Natural killer cell (primary cell): Measurements from ENCODE around the gene UBE2D2. TPM values are rescaled to one million over a fixed set of nuclear protein-coding genes. Genes with fewer than 3 reads are reported as not detected.
"Not testable (repeated sequence)": the region's sequence is repeated elsewhere in the genome, so short reads cannot be mapped to it uniquely, and the experiment has no call there.

Experiments used
- ATAC-seq, 3 donors: fragments of 150-1000 bp in 2 of 3; fragments of 200-7000 bp in 1 of 3; cut with Tn5 transposase; 1 replicate in 1 of 3; 2 replicates in 2 of 3; pipeline ENCODE4 v1.10.0; 2021; ENCODE audit warnings: mild to moderate bottlenecking in 2 of 3, moderate library complexity in 2 of 3
- DNase-seq, 2 donors: peaks; one replicate each; pipeline versions ENCODE4 v3.0.0 to v3.0.0-alpha.2; 2013 to 2021; ENCODE audit warnings: mixed read lengths in 1 of 2
- H3K27ac ChIP-seq: one replicate; pipeline ENCODE4 v1.5.1; 2013; ENCODE audit warnings: mild to moderate bottlenecking, low read length
- H3K27me3 ChIP-seq: one replicate; pipeline ENCODE4 v1.6.1; 2013; ENCODE audit warnings: low read length; ENCODE audit not compliant: control insufficient read depth, insufficient read depth
- H3K36me3 ChIP-seq: one replicate; pipeline ENCODE4 v1.6.1; 2013; ENCODE audit warnings: low read length; ENCODE audit not compliant: control insufficient read depth, insufficient read depth
- H3K4me1 ChIP-seq: one replicate; pipeline ENCODE4 v1.6.1; 2013; ENCODE audit warnings: low read length; ENCODE audit not compliant: control insufficient read depth, insufficient read depth
- H3K4me3 ChIP-seq: one replicate; pipeline ENCODE4 v1.5.1; 2013; ENCODE audit warnings: low read length
- H3K9me3 ChIP-seq: one replicate; pipeline ENCODE4 v1.6.1; 2013; ENCODE audit warnings: low read length; ENCODE audit not compliant: control insufficient read depth, insufficient read depth
- H3K27ac Mint-ChIP-seq, 2 donors: one replicate each; pipeline ENCODE4 v1.8.0; 2022; ENCODE audit warnings: mild to moderate bottlenecking in 2 of 2, mixed read lengths in 2 of 2, moderate library complexity in 1 of 2
- H3K27me3 Mint-ChIP-seq, 2 donors: one replicate each; pipeline ENCODE4 v1.8.0; 2022; ENCODE audit warnings: low read depth in 2 of 2, mixed read lengths in 2 of 2
- H3K36me3 Mint-ChIP-seq: one replicate; pipeline ENCODE4 v1.8.0; 2022; ENCODE audit warnings: mixed read lengths
- H3K4me1 Mint-ChIP-seq, 2 donors: one replicate each; pipeline ENCODE4 v1.8.0; 2022; ENCODE audit warnings: mixed read lengths in 2 of 2
- H3K4me3 Mint-ChIP-seq: one replicate; pipeline ENCODE4 v1.8.0; 2022; ENCODE audit warnings: mild to moderate bottlenecking, moderate library complexity, mixed read lengths
- H3K9me3 Mint-ChIP-seq, 2 donors: one replicate each; pipeline ENCODE4 v1.8.0; 2022; ENCODE audit warnings: mixed read lengths in 2 of 2
- CTCF ChIP-seq: fragments of 200-600 bp; IDR thresholded peaks from one replicate; pipeline ENCODE4 v1.8.0; 2022; ENCODE audit warnings: antibody characterized with exemption
- WGBS: methylation state at CpG from one replicate; pipeline ENCODE4 v1.1.7; 2013; ENCODE audit warnings: missing lambda C conversion rate; ENCODE audit not compliant: insufficient coverage; 5-methylcytosine and 5-hydroxymethylcytosine counted together
- intact Hi-C: fragments of 100-400 bp; cut with micrococcal nuclease; formaldehyde crosslinking; loops from one replicate; pipeline ENCODE4 v1.14.2; 2022
- total RNA-seq, 4 donors: library from RNA; stranded (reverse); fragments of 120-200 nt in 1 of 4; gene quantifications; one replicate each; pipeline versions ENCODE4 v1.2.3 to v1.2.4, GENCODE V29; 2013 to 2022

Gene UBE2D2
- total RNA-seq, 3 donors from 2014 or later (not counting 1 experiment from before 2014, with no cell fraction given) = 127 to 139 (median 131) TPM

- no peak for TF ChIP-seq CTCF
- Mint-ChIP-seq H3K27ac (peak overlapping the region; percentile 39 to 80), H3K9me3 (no peaks in the 10 kb centered on the region), H3K27me3 (no peaks in the 10 kb centered on the region), H3K4me3 (no peak overlapping the region), H3K4me1 (peaks cover 12 to 17% of the 10 kb centered on the region in 2 donors), H3K36me3 (no peaks in the 10 kb centered on the region)
- intact Hi-C loops = no loop called here
- Histone ChIP-seq H3K4me3 (no peak overlapping the region), H3K27me3 (no peaks in the 10 kb centered on the region), H3K27ac (no peak overlapping the region), H3K9me3 (no peaks in the 10 kb centered on the region), H3K4me1 (peaks cover 3% of the 10 kb centered on the region), H3K36me3 (peaks cover 22% of the 10 kb centered on the region)
- ATAC-seq (no peak), DNase-seq (no peak)
Observed at GRCh38 chr5:139597134-139597533, 36.0 kb downstream of the UBE2D2 start.

DNA sequence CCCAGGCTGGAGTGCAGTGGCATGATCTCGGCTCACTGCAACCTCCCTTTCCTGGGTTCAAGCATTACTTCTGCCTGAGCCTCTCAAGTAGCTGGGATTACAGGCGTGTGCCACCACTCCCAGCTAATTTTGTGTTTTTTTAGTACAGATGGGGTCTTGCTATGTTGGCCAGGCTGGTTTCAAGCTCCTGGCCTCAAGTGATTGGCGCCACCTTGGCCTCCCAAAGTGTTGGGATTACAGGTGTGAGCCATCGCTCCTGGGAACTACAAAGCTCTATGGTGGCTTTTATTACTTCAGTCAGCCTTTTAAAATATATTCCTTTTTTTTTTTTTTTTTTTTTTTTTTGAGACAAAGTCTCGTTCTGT lies 37.4 kb downstream of the UBE2D2 start:
- Mint-ChIP-seq H3K27ac (peak overlapping the region in 1 of 2 donors; percentile 80), H3K4me1 (peaks cover 7 to 13% of the 10 kb centered on the region in 2 donors)
- H3K9me3 Mint-ChIP-seq, H3K4me3 Mint-ChIP-seq, H3K9me3 ChIP-seq, ATAC-seq, H3K36me3 Mint-ChIP-seq, H3K27me3 Mint-ChIP-seq, H3K27me3 ChIP-seq, H3K4me3 ChIP-seq, DNase-seq, H3K4me1 ChIP-seq, H3K27ac ChIP-seq, intact Hi-C loops: not testable (repeated sequence)
- peaks cover 35% of the 10 kb centered on the region for H3K36me3 ChIP-seq
- WGBS = 98% methylated on average over 5 of the region's 5 CpGs

DNA sequence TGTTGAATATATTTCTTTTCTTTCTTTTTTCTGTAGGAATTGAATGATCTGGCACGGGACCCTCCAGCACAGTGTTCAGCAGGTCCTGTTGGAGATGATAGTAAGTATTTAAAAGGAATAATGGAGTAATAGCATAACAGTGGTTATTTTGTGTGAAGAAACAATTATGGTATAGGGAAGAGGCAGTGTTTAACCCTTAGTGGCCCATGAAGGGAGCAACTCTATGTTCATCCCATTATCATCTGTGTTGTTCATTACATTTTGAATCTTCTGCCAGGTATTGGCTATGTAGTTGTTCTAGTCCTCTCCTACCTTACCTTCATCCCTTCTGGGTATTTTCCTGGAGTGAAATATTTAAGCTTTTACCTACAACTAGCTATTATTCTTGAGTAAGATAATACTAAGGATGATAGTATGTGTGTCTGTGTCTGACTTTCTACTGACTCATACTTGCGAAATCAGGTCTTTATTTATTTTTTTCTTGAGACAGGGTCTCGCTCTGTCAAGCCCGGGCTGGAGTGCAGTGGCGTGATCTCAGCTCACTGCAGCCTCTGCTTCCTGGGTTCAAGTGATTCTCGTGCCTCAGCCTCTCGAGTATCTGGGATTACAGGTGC lies 39.3 kb downstream of the UBE2D2 start:
- ATAC-seq = no peak
- no peaks in the 10 kb centered on the region for H3K27me3 Mint-ChIP-seq
- 93% methylated on average over 6 of the region's 7 CpGs for WGBS
- H3K9me3 Mint-ChIP-seq = no peaks in the 10 kb centered on the region
- Histone ChIP-seq H3K9me3 (no peaks in the 10 kb centered on the region), H3K27me3 (no peaks in the 10 kb centered on the region), H3K4me3 (no peak overlapping the region), H3K4me1 (no peaks in the 10 kb centered on the region), H3K36me3 (peaks cover 38% of the 10 kb centered on the region), H3K27ac (no peak overlapping the region)
- peak overlapping the region in 1 of 2 donors; percentile 52 for H3K27ac Mint-ChIP-seq
- DNase-seq = no peak
- H3K36me3 Mint-ChIP-seq = no peaks in the 10 kb centered on the region
- H3K4me3 Mint-ChIP-seq = no peak overlapping the region
- no peak for TF ChIP-seq CTCF
- intact Hi-C loops = no loop called here
- H3K4me1 Mint-ChIP-seq = peaks cover 5 to 7% of the 10 kb centered on the region in 2 donors

GRCh38 chr5:139601429-139601828 lies 40.3 kb downstream of the UBE2D2 start:
- H3K27ac Mint-ChIP-seq = no peak overlapping the region
- Histone ChIP-seq H3K36me3 (peaks cover 39% of the 10 kb centered on the region), H3K4me3 (no peak overlapping the region), H3K9me3 (no peaks in the 10 kb centered on the region), H3K27me3 (no peaks in the 10 kb centered on the region), H3K4me1 (peaks cover 2% of the 10 kb centered on the region), H3K27ac (no peak overlapping the region)
- TF ChIP-seq CTCF = no peak
- intact Hi-C loops = no loop called here
- no peaks in the 10 kb centered on the region for H3K27me3 Mint-ChIP-seq
- H3K9me3 Mint-ChIP-seq = no peaks in the 10 kb centered on the region
- ATAC-seq = no peak
- H3K4me1 Mint-ChIP-seq = peaks cover 5 to 16% of the 10 kb centered on the region in 2 donors
- H3K4me3 Mint-ChIP-seq = no peak overlapping the region
- WGBS = 92% methylated on average over 12 of the region's 12 CpGs
- no peak for DNase-seq
- H3K36me3 Mint-ChIP-seq = no peaks in the 10 kb centered on the region

DNA sequence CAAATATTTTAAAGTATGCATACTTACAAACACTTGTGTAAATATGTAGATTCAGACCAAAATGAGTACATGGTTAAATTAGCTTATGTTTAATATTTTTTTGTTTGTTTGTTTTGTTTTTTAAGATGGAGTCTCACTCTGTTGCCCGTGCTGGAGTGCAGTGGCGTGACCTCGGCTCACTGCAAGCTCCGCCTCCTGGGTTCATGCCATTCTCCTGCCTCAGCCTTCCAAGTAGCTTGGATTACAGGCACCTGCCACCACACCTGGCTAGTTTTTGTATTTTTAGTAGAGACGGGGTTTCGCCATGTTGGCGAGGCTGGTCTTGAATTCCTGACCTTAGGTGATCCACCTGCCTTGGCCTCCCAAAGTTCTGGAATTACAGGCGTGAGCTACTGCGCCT lies 40.8 kb downstream of the UBE2D2 start:
- H3K27ac ChIP-seq, H3K4me3 Mint-ChIP-seq, DNase-seq, H3K9me3 ChIP-seq, H3K4me1 ChIP-seq, ATAC-seq, H3K4me3 ChIP-seq, H3K27ac Mint-ChIP-seq, H3K36me3 Mint-ChIP-seq, H3K9me3 Mint-ChIP-seq, H3K27me3 ChIP-seq, H3K27me3 Mint-ChIP-seq, intact Hi-C loops: not testable (repeated sequence)
- peaks cover 5 to 16% of the 10 kb centered on the region in 2 donors for H3K4me1 Mint-ChIP-seq
- peaks cover 41% of the 10 kb centered on the region for H3K36me3 ChIP-seq
- over 99% methylated on average over 9 of the region's 9 CpGs for WGBS
